Large intestine (tissue), 3 donors: ENCODE results near the gene OR51S1. TPM values are rescaled to one million over a fixed set of nuclear protein-coding genes. Genes with fewer than 3 reads are reported as not detected.
"Not testable (repeated sequence)": the region's sequence is repeated elsewhere in the genome, so short reads cannot be mapped to it uniquely, and the experiment has no call there.

Experiments used
- DNase-seq, 2 donors: peaks; one replicate each; pipeline versions ENCODE4 v3.0.0 to v3.0.0-alpha.2; 2013
- H3K27ac ChIP-seq: one replicate; pipeline ENCODE4 v1.5.1; 2013; ENCODE audit warnings: low read length
- H3K27me3 ChIP-seq: 2 replicates; pipeline ENCODE4 v1.6.1; 2013; ENCODE audit warnings: low read length; ENCODE audit not compliant: control insufficient read depth, insufficient read depth
- H3K36me3 ChIP-seq: 2 replicates; pipeline ENCODE4 v1.6.1; 2013; ENCODE audit warnings: low read length; ENCODE audit not compliant: control insufficient read depth, insufficient read depth
- H3K4me1 ChIP-seq: one replicate; pipeline ENCODE4 v1.6.1; 2013; ENCODE audit warnings: low read length; ENCODE audit not compliant: control insufficient read depth, insufficient read depth
- H3K4me3 ChIP-seq: one replicate; pipeline ENCODE4 v1.5.1; 2013; ENCODE audit warnings: low read length
- H3K9me3 ChIP-seq: one replicate; pipeline ENCODE4 v1.6.1; 2013; ENCODE audit warnings: mild to moderate bottlenecking, low read depth, low read length, moderate library complexity; ENCODE audit not compliant: control insufficient read depth
- WGBS: methylation state at CpG from one replicate; pipeline ENCODE4 v1.1.5; 2013; ENCODE audit warnings: low lambda C conversion rate; ENCODE audit not compliant: insufficient coverage; 5-methylcytosine and 5-hydroxymethylcytosine counted together
- polyA plus RNA-seq: library from polyadenylated mRNA; unstranded; fragments of 120-200 nt; gene quantifications from one replicate; pipeline ENCODE4 v1.2.1, GENCODE V29; 2013

The OR51S1 gene
- polyA plus RNA-seq, 1 donor: not detected

- H3K9me3 ChIP-seq: no peaks in the 10 kb centered on the region
- H3K4me3 ChIP-seq: no peak overlapping the region
- no peaks in the 10 kb centered on the region for H3K27me3 ChIP-seq
- no peak for DNase-seq
- no peak overlapping the region for H3K27ac ChIP-seq
- no CpG with 5 or more reads among the region's 4 CpGs for WGBS
- no peaks in the 10 kb centered on the region for H3K4me1 ChIP-seq
- no peaks in the 10 kb centered on the region for H3K36me3 ChIP-seq
These were observed 14.9 kb upstream of the OR51S1 start for GRCh38 chr11:4863876-4864275.

DNA sequence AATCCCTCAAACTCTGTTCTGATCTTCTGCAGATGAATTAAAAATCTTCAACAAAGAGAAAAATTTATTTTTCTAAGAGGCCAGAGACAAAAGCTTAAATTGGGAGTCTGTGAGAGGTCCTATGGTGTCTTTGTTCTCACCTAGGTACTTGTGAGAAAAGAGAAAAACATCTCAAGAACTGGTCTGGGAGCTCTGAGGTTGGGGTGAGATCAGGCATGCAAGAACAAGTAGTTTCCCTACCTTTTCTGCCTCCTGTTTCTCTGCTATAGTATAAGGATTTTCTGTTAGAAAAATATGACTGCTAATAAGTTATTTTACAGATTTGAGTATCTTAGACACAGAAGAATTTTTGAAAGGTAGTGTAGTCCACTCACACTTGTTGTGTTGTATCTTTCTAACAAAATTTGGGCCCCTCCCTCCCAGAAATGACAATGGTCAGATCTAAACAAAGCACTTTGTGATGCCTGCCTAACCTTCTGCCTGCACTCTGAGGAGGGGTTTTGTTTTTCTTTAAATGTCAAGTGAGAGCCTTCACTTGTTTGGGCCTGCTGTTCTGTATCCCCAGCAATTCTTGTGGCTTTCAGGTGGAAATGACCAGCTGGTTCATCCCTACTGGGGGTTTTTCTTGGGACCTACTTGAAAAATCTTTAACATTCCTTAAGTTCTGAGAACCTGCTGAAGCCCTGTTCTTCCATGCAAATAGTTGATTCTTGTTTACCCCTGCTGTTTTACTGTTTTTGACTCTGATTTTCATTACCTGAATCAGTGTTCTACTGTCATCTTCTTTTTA lies 13.6 kb upstream of the OR51S1 start:
- Histone ChIP-seq H3K27ac (no peak overlapping the region), H3K27me3 (no peaks in the 10 kb centered on the region), H3K36me3 (no peaks in the 10 kb centered on the region), H3K4me1 (no peaks in the 10 kb centered on the region), H3K9me3 (no peaks in the 10 kb centered on the region), H3K4me3 (no peak overlapping the region)
- DNase-seq: no peak

- not testable (repeated sequence) for DNase-seq, H3K4me3 ChIP-seq, H3K27ac ChIP-seq, H3K36me3 ChIP-seq, H3K27me3 ChIP-seq, H3K9me3 ChIP-seq, H3K4me1 ChIP-seq
- no CpG with 5 or more reads among the region's 7 CpGs for WGBS
These were observed 5.3 kb upstream of the OR51S1 start for GRCh38 chr11:4854286-4854685.

DNA sequence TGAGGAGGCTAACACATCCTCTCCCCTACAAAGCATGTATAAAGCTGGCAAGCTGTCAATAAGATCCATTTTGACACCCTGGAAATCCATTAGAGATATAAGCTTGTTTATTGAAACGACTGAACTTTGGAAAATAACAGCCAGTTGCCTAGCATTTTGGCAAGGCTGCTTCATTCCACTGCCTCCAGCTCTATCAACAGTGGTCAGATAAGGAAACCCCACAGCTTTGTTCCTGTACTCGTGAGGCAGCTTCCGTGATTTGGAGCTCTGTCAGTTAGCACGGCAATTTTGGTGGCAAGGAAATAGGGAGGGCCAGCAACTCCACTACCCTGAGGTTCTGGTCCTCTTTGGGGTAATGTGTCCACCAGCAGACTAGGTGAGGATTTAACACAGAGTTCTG lies 2.0 kb upstream of the OR51S1 start:
- Histone ChIP-seq H3K36me3 (no peaks in the 10 kb centered on the region), H3K4me1 (no peaks in the 10 kb centered on the region), H3K27me3 (no peaks in the 10 kb centered on the region), H3K9me3 (no peaks in the 10 kb centered on the region), H3K27ac (no peak overlapping the region), H3K4me3 (no peak overlapping the region)
- no peak for DNase-seq
- WGBS: no CpG with 5 or more reads among the region's 4 CpGs

- H3K36me3 ChIP-seq: no peaks in the 10 kb centered on the region
- no peak overlapping the region for H3K4me3 ChIP-seq
- H3K4me1 ChIP-seq: no peaks in the 10 kb centered on the region
- no peak for DNase-seq
- H3K27me3 ChIP-seq: no peaks in the 10 kb centered on the region
- WGBS: no CpG with 5 or more reads among the region's 2 CpGs
- no peak overlapping the region for H3K27ac ChIP-seq
- H3K9me3 ChIP-seq: no peaks in the 10 kb centered on the region
These were observed 9.0 kb downstream of the OR51S1 start for GRCh38 chr11:4839851-4840549.

DNA sequence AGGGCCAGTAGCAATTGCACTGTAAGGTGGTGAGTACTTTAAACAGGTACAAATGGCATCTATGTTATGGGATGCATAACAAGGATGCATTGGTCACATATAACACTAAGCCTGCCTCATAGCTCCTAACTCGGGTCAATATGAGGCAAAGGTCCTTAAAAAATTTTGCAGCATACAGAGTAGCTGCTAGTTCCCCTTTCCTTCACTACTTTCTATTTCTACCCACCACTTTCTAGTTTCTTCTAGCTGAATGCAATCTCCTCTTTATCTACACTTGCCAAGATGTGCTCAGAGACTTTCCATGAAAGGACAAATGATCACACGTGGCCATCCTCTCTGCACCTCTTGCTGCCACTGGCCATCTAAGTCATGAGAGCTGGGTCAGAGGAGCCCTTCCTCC lies 18.1 kb downstream of the OR51S1 start:
- no peaks in the 10 kb centered on the region for H3K36me3 ChIP-seq
- no peak overlapping the region for H3K4me3 ChIP-seq
- no peaks in the 10 kb centered on the region for H3K27me3 ChIP-seq
- WGBS: no CpG with 5 or more reads among the region's 2 CpGs
- H3K9me3 ChIP-seq: no peaks in the 10 kb centered on the region
- no peaks in the 10 kb centered on the region for H3K4me1 ChIP-seq
- DNase-seq: no peak
- no peak overlapping the region for H3K27ac ChIP-seq

- DNase-seq: no peak
- Histone ChIP-seq H3K4me1 (no peaks in the 10 kb centered on the region), H3K27ac (no peak overlapping the region), H3K4me3 (no peak overlapping the region), H3K27me3 (no peaks in the 10 kb centered on the region), H3K9me3 (no peaks in the 10 kb centered on the region), H3K36me3 (no peaks in the 10 kb centered on the region)
- WGBS: no CpG with 5 or more reads among the region's 1 CpG
These were observed 18.7 kb downstream of the OR51S1 start for GRCh38 chr11:4830346-4830745.

DNA sequence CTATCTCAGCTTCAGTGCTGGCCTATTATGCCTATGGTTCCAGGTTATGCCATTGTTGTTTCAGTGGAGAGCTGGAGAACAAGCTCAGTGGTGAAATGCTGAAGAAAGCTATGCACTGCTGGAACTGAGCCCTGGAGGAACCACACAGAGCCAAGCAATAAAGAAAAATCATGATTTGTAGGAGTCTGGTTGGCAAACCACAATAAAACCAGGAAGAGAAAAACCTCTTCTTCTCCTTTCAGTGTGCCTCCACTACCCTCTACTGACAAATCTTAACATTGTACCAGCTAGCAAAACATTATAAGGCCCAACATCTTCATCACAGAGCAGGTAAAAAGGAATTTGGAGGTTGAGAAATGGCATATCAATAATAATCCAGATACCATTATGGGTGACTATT lies 22.6 kb downstream of the OR51S1 start:
- Histone ChIP-seq H3K9me3 (no peaks in the 10 kb centered on the region), H3K27ac (no peak overlapping the region), H3K4me3 (no peak overlapping the region), H3K27me3 (no peaks in the 10 kb centered on the region), H3K36me3 (no peaks in the 10 kb centered on the region), H3K4me1 (no peaks in the 10 kb centered on the region)
- no peak for DNase-seq

GRCh38 chr11:4825132-4825531 lies 23.9 kb downstream of the OR51S1 start:
- Histone ChIP-seq H3K9me3 (no peaks in the 10 kb centered on the region), H3K4me1 (no peaks in the 10 kb centered on the region), H3K4me3 (no peak overlapping the region), H3K36me3 (no peaks in the 10 kb centered on the region), H3K27ac (no peak overlapping the region), H3K27me3 (no peaks in the 10 kb centered on the region)
- DNase-seq: no peak

GRCh38 chr11:4821021-4821420 lies 28.0 kb downstream of the OR51S1 start, which contains the start of gene OR51F2:
Gene OR51F2, plus strand, starts transcription at chr11:4821321. Its CDS starts 101 bp downstream, at chr11:4821422.
- Histone ChIP-seq H3K4me3 (no peak within 1 kb of the TSS), H3K4me1 (no peaks in the 10 kb centered on the region), H3K27me3 (no peaks in the 10 kb centered on the region), H3K9me3 (no peaks in the 10 kb centered on the region), H3K36me3 (no peaks in the 10 kb centered on the region), H3K27ac (no peak within 1 kb of the TSS)
- no peak for DNase-seq
- 100% methylated on average over 1 of the region's 1 CpG for whole genome bisulfite sequencing

DNA sequence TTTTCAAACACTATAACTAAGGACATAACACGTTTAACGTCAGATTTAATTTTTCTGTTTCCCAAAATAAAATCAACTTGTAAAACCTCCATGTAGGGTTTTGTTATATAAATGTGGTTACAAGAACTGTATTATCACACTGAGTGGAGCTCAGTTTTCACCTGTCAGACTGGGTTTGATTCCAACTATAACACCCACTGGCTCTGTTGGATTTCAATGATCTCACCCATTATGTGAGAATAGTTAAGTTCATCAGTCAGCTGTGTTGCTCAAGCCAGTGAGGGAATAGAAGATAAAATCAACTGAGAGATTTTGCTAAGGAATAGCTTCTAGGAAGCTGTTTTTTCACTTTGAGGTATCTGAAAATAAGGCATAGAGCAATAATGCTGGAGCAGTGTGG lies 39.8 kb downstream of the OR51S1 start:
- Histone ChIP-seq H3K4me1 (no peaks in the 10 kb centered on the region), H3K27ac (no peak overlapping the region), H3K36me3 (no peaks in the 10 kb centered on the region), H3K9me3 (no peaks in the 10 kb centered on the region), H3K4me3 (no peak overlapping the region), H3K27me3 (no peaks in the 10 kb centered on the region)
- no CpG with 5 or more reads among the region's 2 CpGs for WGBS
- no peak for DNase-seq
